Measurements from ENCODE around the gene HAUS8. TPM values are rescaled to one million over a fixed set of nuclear protein-coding genes. Genes with fewer than 3 reads are reported as not detected.

Gene HAUS8
- total RNA-seq, 1 experiment from 2014 or later: 10.4 TPM

- Histone ChIP-seq H3K27me3 (ENCODE audit: control insufficient read depth, insufficient read depth, low read length) (no peaks in the 10 kb centered on the region), H3K4me3 (ENCODE audit: insufficient read depth, low read depth, low read length) (peak overlapping the region; percentile 82), H3K36me3 (replicated peaks; ENCODE audit: control insufficient read depth, insufficient read depth, low read length) (peaks cover 11% of the 10 kb centered on the region)
- peak; percentile 67 for DNase-seq
These were observed 1.2 kb downstream of the HAUS8 start for GRCh38 chr19:17073869-17074633.

- Histone ChIP-seq H3K27me3 (ENCODE audit: control insufficient read depth, insufficient read depth, low read length) (no peaks in the 10 kb centered on the region), H3K4me3 (ENCODE audit: insufficient read depth, low read depth, low read length) (no peak overlapping the region), H3K36me3 (replicated peaks; ENCODE audit: control insufficient read depth, insufficient read depth, low read length) (peaks cover 18% of the 10 kb centered on the region)
- DNase-seq: no peak
These were observed 4.3 kb downstream of the HAUS8 start for GRCh38 chr19:17070912-17071311.

DNA sequence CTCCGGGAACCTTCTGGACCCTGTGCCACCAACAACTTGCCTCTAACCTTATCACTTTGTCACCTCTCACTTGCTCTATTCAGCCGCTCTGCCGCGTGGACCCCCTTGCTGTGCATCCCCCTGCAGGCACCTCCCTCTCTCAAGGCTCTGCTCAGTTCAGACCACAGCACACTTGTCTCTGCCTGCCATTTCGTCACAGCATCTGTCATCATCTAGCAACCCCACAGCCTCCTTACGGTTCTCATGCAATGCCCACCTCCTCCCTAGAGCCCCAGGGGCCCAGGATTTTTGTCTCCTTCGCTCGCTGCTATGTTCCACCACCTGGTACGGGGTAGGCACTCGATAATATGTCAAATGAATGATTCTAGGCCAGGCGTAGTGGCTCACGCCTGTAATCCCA lies 4.8 kb downstream of the HAUS8 start:
- DNase-seq: no peak
- Histone ChIP-seq H3K27me3 (ENCODE audit: control insufficient read depth, insufficient read depth, low read length) (no peaks in the 10 kb centered on the region), H3K36me3 (replicated peaks; ENCODE audit: control insufficient read depth, insufficient read depth, low read length) (peaks cover 18% of the 10 kb centered on the region), H3K4me3 (ENCODE audit: insufficient read depth, low read depth, low read length) (no peak overlapping the region)

- Histone ChIP-seq H3K4me3 (ENCODE audit: insufficient read depth, low read depth, low read length) (no peak overlapping the region), H3K36me3 (replicated peaks; ENCODE audit: control insufficient read depth, insufficient read depth, low read length) (peaks cover 18% of the 10 kb centered on the region), H3K27me3 (ENCODE audit: control insufficient read depth, insufficient read depth, low read length) (no peaks in the 10 kb centered on the region)
- peak; percentile 67 for DNase-seq
These were observed 6.1 kb downstream of the HAUS8 start for GRCh38 chr19:17069193-17069592.

GRCh38 chr19:17063428-17063827 lies 11.8 kb downstream of the HAUS8 start:
- Histone ChIP-seq H3K36me3 (replicated peaks; ENCODE audit: control insufficient read depth, insufficient read depth, low read length) (peaks cover 10% of the 10 kb centered on the region), H3K27me3 (ENCODE audit: control insufficient read depth, insufficient read depth, low read length) (no peaks in the 10 kb centered on the region), H3K4me3 (ENCODE audit: insufficient read depth, low read depth, low read length) (no peak overlapping the region)
- DNase-seq: no peak

DNA sequence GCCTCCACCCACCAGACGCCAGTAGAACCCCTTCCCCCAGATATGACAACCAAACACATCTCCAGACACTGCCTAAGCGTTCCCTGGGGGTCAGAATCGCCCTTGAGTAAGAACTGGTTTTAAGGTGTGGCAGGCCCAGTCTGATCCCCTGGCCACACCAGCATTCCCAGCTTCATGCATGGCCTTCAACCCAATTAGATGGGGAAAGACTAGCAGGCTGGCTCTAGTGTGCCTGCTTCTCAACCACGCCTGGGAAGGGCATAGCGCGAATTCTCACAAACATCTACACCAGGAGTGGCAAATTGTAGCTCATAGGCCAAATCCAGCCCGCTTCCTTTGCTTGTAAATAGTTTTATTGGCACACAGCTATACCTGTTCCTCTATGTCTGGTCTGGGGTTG lies 13.6 kb downstream of the HAUS8 start:
- no peak for DNase-seq
- no peaks in the 10 kb centered on the region for H3K27me3 ChIP-seq (ENCODE audit: control insufficient read depth, insufficient read depth, low read length)
- peaks cover 19% of the 10 kb centered on the region for H3K36me3 ChIP-seq (replicated peaks; ENCODE audit: control insufficient read depth, insufficient read depth, low read length)
- H3K4me3 ChIP-seq (ENCODE audit: insufficient read depth, low read depth, low read length): no peak overlapping the region

GRCh38 chr19:17061205-17061604 lies 14.0 kb downstream of the HAUS8 start:
- Histone ChIP-seq H3K27me3 (ENCODE audit: control insufficient read depth, insufficient read depth, low read length) (no peaks in the 10 kb centered on the region), H3K36me3 (replicated peaks; ENCODE audit: control insufficient read depth, insufficient read depth, low read length) (peaks cover 17% of the 10 kb centered on the region), H3K4me3 (ENCODE audit: insufficient read depth, low read depth, low read length) (no peak overlapping the region)
- no peak for DNase-seq

DNA sequence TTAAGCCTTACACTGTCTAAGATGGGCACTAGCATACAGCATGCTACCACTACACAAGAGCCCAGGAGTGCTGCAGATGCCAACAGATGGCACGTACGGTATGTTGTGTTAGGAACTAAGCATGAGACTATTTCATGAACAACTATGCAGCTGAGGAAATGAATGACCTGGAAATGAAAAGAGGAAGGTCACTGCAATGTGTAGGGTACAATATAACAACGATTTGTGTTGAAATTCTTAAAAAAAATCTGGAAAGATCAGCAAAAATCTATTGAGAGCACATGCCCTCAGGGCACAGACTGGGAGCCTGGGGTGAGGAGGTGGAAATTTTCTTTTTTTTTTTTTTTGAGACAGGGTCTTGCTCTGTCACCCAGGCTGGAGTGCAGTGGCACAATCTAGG lies 14.4 kb downstream of the HAUS8 start:
- no peaks in the 10 kb centered on the region for H3K27me3 ChIP-seq (ENCODE audit: control insufficient read depth, insufficient read depth, low read length)
- H3K36me3 ChIP-seq (replicated peaks; ENCODE audit: control insufficient read depth, insufficient read depth, low read length): peaks cover 19% of the 10 kb centered on the region
- no peak for DNase-seq
- no peak overlapping the region for H3K4me3 ChIP-seq (ENCODE audit: insufficient read depth, low read depth, low read length)

DNA sequence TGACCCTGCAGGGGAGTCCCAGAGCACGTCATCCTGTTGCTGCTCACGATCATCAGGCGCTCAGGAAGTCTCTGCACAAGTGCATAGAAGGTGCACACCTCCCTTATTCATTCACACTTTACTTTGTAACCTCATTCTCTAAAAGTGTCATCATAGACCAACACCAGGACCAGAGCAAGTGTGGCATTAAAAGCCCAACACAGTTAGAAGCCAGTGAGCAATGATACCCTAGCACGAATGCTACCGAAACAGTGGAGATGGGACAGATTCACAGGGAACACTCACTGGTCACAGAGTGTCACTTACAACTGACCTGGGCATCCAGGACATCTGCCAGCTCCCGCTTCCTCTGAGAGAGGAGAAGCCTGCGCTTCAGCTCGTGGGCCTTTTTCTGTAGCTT lies 17.0 kb downstream of the HAUS8 start:
- DNase-seq: no peak
- Histone ChIP-seq H3K36me3 (replicated peaks; ENCODE audit: control insufficient read depth, insufficient read depth, low read length) (peaks cover 27% of the 10 kb centered on the region), H3K4me3 (ENCODE audit: insufficient read depth, low read depth, low read length) (no peak overlapping the region), H3K27me3 (ENCODE audit: control insufficient read depth, insufficient read depth, low read length) (no peaks in the 10 kb centered on the region)

DNA sequence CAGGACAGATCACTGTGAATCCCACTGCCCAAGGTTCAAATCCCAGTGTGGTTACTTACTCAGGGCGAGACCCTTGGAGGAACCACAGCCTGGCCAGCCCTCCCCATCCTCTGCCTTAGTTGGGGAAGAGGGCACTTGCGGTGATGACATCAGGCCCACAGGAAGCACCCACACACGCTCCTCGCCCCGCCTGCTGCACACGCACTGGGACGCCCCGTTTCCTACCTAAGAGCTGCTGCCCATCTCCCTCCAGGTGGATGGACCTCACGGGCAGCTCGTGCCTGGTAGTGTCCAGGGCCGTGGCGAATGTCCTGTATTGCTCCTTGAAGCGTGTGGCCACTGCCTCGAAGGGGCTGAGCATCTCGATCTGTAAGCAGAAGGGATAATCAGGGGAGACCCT lies 19.6 kb downstream of the HAUS8 start:
- H3K27me3 ChIP-seq (ENCODE audit: control insufficient read depth, insufficient read depth, low read length): no peaks in the 10 kb centered on the region
- no peak overlapping the region for H3K4me3 ChIP-seq (ENCODE audit: insufficient read depth, low read depth, low read length)
- DNase-seq: no peak
- H3K36me3 ChIP-seq (replicated peaks; ENCODE audit: control insufficient read depth, insufficient read depth, low read length): peaks cover 32% of the 10 kb centered on the region

DNA sequence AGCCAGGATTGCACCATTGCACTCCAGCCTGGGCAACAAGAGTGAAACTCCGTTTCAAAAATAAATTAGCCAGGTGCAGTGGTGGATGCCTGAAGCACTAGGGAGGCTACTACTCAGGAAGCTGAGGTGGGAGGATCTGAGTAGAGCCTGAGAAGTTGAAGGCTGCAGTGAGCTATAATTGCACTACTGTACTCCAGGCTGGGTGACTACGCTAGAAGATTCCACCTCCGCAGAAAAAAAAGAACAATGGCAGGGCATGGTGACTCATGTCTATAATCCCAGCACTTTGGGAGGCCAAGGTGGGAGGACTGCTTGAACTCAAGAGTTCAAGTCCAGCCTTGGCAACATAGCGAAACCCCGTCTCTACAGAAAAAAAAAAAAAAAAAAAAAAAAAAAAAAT lies 20.5 kb downstream of the HAUS8 start:
- H3K36me3 ChIP-seq (replicated peaks; ENCODE audit: control insufficient read depth, insufficient read depth, low read length): peaks cover 28% of the 10 kb centered on the region
- H3K27me3 ChIP-seq (ENCODE audit: control insufficient read depth, insufficient read depth, low read length): no peaks in the 10 kb centered on the region
- H3K4me3 ChIP-seq (ENCODE audit: insufficient read depth, low read depth, low read length): no peak overlapping the region
- no peak for DNase-seq

DNA sequence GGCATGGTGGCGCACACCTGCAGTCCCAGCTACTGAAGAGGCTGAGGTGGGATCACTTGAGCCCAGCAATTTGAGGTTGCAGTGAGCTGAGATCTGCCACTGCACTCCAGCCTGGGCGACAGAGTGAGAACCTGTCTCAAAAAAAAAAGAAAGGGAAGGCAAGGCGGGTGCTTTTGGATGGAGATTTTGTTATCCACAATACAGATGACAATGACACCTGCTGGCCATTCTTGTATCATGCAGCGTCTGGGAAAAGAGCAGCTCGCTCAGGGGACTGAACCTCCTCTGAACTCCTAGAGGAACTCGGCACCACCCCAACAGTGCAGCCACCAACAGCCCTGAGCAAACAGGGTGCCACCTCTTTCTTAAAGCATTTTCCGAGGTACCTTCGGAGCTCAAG lies 22.8 kb downstream of the HAUS8 start:
- DNase-seq: peak; percentile 85
- peaks cover 18% of the 10 kb centered on the region for H3K36me3 ChIP-seq (replicated peaks; ENCODE audit: control insufficient read depth, insufficient read depth, low read length)
- H3K4me3 ChIP-seq (ENCODE audit: insufficient read depth, low read depth, low read length): no peak overlapping the region
- H3K27me3 ChIP-seq (ENCODE audit: control insufficient read depth, insufficient read depth, low read length): no peaks in the 10 kb centered on the region

- no peak overlapping the region for H3K4me3 ChIP-seq (ENCODE audit: insufficient read depth, low read depth, low read length)
- H3K36me3 ChIP-seq (replicated peaks; ENCODE audit: control insufficient read depth, insufficient read depth, low read length): peaks cover 14% of the 10 kb centered on the region
- H3K27me3 ChIP-seq (ENCODE audit: control insufficient read depth, insufficient read depth, low read length): no peaks in the 10 kb centered on the region
- no peak for DNase-seq
These were observed 25.5 kb downstream of the HAUS8 start for GRCh38 chr19:17049711-17050280.

DNA sequence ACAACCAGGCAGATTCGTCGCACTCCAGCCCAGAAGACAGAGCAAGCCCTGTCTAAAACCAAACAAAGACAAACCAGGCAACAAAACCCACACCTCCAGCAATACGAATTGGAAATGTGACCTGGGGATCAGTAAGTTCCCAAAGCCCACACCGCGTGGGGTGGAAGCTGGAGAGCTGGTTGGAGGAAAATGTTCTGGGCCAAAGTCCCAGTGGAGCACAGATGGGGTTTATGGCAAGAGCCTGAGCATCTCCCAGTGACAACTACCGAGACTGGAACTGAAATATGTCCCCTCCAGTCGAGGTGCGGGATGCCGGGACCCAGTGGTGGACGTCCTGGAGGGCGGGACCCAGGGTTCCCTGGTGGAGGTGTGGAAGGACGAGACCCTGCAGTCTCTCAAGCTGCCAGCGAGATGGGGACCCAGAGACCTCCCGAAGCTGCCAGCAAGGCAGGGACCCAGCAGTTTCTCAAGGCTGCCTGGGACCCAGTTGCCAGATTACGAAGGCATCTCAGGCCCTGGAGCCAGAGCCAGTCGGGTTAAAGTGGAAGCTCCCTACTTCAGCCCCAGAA lies 26.3 kb downstream of the HAUS8 start:
- no peak overlapping the region for H3K4me3 ChIP-seq (ENCODE audit: insufficient read depth, low read depth, low read length)
- DNase-seq: no peak
- peaks cover 12% of the 10 kb centered on the region for H3K36me3 ChIP-seq (replicated peaks; ENCODE audit: control insufficient read depth, insufficient read depth, low read length)
- H3K27me3 ChIP-seq (ENCODE audit: control insufficient read depth, insufficient read depth, low read length): no peaks in the 10 kb centered on the region

DNA sequence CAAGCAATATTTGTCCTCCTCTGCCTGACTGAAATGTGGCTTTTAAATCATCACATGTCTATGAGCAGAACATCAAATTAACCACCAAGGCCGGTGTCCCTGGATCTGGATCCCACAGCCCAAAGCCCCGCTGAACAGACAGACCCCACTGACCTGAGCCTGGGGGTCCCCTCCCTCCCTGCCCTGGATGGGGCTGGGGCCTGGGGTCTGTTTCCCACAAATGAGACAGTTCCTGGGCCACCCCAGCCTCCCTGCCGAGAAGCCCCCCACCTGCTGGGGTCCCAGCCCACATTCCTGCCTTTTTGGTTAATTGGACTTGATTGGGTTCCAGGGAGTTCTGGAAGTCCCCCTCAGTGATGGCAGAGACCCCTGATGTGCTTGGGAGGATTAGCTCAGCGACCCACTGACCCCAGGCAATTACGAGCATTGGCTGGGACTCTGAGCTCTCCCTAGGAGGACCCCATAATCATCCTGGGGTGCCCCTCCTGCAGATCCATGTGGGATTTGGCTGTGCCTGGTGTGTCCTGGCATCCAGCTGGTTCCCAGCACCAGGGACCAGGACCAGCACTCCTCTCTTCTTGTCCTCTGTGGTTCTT lies 29.2 kb downstream of the HAUS8 start:
- Histone ChIP-seq H3K4me3 (ENCODE audit: insufficient read depth, low read depth, low read length) (no peak overlapping the region), H3K36me3 (replicated peaks; ENCODE audit: control insufficient read depth, insufficient read depth, low read length) (peaks cover 3% of the 10 kb centered on the region; the same call in 1 of the 2 replicates), H3K27me3 (ENCODE audit: control insufficient read depth, insufficient read depth, low read length) (no peaks in the 10 kb centered on the region)
- DNase-seq: peak; percentile 43
